ENCODE measurements around the gene CELA2A.
"Not testable (repeated sequence)": the region's sequence is repeated elsewhere in the genome, so short reads cannot be mapped to it uniquely, and the experiment has no call there.

Gene CELA2A

DNA sequence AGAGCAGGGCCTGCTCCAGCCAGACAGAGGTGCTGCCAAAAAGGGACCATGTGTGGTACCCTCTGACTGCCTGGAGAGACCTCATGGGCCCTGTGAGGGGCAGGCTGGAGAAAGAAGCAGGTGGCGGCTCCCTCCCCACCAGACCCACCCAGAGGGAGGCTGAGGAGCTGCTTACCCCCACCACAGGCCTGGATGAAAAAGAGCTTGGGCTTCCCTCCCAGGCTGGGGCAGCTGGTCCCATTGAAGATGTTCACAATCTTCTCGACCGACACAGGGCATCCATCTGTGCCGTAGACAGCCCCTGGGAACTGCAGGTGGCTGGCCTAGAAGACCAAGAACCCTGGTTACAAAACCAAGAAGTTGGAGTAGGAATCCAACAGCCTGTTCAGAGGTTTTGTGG, 47.9 kb downstream of the CELA2A start:
- DNase-seq: no peak

GRCh38 chr1:15506831-15507230, 50.3 kb downstream of the CELA2A start:
- DNase-seq: no peak

- DNase-seq: no peak
These were observed 50.7 kb downstream of the CELA2A start for GRCh38 chr1:15507278-15507677.

DNA sequence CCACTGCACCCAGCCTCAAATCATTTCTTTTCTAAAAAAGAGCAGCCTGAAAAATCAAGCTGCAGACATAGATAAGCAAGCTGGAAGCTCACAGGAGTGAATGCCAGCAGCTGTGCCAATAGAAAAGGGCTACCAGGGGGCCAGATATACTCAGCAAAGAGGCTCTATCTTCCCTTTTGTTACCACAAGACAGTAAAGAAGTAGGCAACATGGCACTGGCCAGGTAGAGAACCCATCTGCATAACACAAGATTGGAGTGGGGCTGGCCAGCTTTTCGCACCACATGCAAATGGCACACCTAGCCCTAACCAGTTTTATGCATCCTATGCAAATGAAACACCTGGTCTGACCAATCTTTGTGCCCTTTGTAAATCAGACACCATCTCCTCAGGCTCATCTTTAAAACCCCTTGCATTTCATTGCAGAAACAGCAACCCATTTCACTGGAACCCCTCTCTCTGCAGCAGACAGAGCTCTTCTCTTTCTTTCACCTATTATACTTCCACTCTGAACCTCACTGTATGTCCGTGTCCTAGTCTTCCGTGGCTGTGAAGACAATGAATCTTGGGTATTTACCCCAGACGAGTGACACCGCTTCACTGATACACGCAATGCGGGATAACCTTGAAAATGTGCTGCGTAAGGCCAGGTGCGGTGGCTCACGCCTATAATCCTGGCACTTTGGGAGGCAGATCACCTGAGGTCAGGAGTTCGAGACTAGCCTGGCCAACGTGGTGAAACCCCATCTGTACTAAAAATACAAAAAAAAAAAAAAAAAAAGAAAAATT, 52.4 kb downstream of the CELA2A start:
- DNase-seq: no peak

GRCh38 chr1:15509586-15509985, 53.1 kb downstream of the CELA2A start:
- DNase-seq: no peak

DNA sequence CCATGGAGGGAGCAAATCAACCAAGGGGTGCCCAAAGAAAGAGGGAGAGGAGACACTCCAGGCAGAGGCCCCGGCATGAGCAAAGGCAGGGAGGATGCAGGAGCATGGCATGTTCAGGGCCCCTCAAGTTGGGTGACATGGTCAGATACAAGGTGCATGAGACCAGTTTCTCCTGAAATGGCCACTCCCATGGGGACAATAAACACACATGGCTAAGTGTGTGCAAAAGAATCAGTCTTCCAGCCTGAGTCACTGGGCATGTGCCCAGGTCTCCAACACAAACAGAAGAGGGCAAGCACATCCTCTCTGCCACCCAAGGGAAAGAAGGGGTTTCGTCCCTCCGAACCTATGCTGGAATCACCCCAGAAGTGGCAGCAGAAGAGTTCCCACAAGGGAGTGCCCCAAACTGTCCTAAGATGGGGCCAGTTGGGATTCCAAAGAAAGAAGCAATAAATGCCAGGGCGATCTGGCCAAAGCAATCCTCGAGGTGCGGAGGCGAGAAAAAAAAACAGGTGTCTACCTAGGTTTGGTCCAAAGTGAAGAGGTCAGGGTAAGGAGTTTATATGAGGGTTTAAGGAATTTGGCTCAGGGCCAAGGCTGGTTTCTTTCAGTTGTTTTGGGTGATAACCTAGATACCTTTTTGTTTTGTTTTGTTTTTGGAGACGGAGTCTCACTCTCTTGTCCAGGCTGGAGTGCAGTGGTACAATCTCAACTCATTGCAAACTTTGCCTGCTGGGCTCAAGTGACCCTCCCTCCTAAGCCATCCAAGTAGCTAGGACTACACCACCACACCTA, 54.3 kb downstream of the CELA2A start:
- no peak for DNase-seq

DNA sequence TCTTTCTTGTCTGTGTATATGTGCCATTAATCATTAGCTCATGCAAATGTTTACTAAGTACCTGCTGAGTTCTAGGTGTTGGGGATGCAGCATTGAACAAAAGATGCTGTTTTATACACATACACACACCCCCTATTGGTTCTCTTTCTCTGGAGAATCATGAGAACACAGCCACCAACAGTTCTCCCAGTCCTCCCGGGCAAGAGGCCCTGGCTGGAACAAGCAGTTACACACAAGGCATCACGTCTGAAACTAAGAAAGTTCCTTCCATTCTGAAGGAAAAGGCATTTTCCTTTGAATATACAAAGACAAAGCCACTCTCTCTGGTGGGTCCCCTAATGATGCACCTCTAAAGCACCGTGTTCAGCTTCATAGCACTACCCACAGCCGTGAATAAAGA, 56.7 kb downstream of the CELA2A start:
- DNase-seq: no peak

GRCh38 chr1:15513919-15514318, 57.4 kb downstream of the CELA2A start:
- DNase-seq: no peak

- DNase-seq: not testable (repeated sequence)
These were observed 58.0 kb downstream of the CELA2A start for GRCh38 chr1:15514557-15514956.

DNA sequence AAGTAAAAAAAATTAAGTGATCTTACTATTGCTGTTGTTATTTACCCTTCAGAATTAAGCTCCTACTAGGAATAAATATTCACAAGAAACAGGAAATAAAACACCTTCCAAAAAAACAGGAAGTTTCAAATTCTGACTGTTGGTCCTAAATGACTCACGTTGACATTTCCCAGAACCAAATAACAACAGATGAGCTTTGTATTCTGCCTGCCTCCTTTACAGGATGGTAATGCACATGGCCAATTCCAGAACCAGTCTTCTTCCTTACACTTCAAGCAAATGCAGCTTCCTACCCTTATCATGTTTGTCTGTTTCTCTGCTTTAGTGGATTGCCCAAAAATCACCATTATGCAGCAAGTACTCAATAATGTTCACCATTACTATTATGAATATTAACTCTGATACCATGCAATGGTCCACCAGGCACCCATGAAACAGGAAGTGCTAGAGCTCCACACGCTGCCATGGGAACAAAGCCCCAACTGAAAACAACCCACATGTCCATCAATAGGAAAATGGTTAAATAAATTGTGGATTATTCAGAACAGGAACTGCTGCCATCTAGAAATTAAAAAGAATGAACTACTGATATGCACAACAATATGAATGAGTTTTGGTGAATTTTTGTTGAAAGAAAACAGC, 58.6 kb downstream of the CELA2A start:
- DNase-seq: no peak

- DNase-seq: no peak
These were observed 63.1 kb downstream of the CELA2A start for GRCh38 chr1:15519625-15520024.

- not testable (repeated sequence) for DNase-seq
These were observed 64.8 kb downstream of the CELA2A start for GRCh38 chr1:15521206-15521906.

Data from right forelimb (tissue), 1 donor.